ENCODE data around the gene PDZRN3. TPM values are rescaled to one million over a fixed set of nuclear protein-coding genes. Genes with fewer than 3 reads are reported as not detected.

PDZRN3 gene
- total RNA-seq, 1 experiment from 2014 or later: not detected

- POLR2A ChIA-PET (ENCODE audit: unreplicated experiment): no interaction called here
- Histone ChIP-seq H3K79me2 (ENCODE audit: low read depth) (no peaks in the 10 kb centered on the region), H3F3A (ENCODE audit: insufficient read depth, low read depth) (no peaks in the 10 kb centered on the region), H3K36me3 (ENCODE audit: low read depth) (no peaks in the 10 kb centered on the region), H2AFZ (no peak overlapping the region), H3K4me1 (replicated peaks; ENCODE audit: insufficient read depth) (no peaks in the 10 kb centered on the region), H3K9me3 (ENCODE audit: insufficient read depth, low read depth) (no peaks in the 10 kb centered on the region), H4K20me1 (ENCODE audit: insufficient read depth) (no peaks in the 10 kb centered on the region), H3K27me3 (ENCODE audit: insufficient read depth, low read depth) (0 out of 2 replicates have a peak, but pooled peaks cover 4% of the 10 kb centered on the region), H3K4me2 (no peak overlapping the region), H3K27ac (no peak overlapping the region), H3K9me2 (ENCODE audit: insufficient read depth) (no peaks in the 10 kb centered on the region), H3K4me3 (no peak overlapping the region)
- intact Hi-C loops (cut with micrococcal nuclease; ENCODE audit: unreplicated experiment): no loop called here
- no peak for TF ChIP-seq EZH2 (IDR thresholded peaks at IDR 0.05; ENCODE audit: low read depth)
- no peak for TF ChIP-seq CTCF (conservative IDR thresholded peaks at IDR 0.05)
- BruUV-seq (replicated peaks): no TSS peak
- no peak for DNase-seq
- CTCF ChIA-PET: no interaction called here
Observed at GRCh38 chr3:73603762-73604171, 21.0 kb downstream of the PDZRN3 start.

GRCh38 chr3:73602170-73602569 lies 22.6 kb downstream of the PDZRN3 start:
- Histone ChIP-seq H3K36me3 (ENCODE audit: low read depth) (no peaks in the 10 kb centered on the region), H3K27ac (no peak overlapping the region), H4K20me1 (ENCODE audit: insufficient read depth) (no peaks in the 10 kb centered on the region), H3K4me3 (no peak overlapping the region), H3K79me2 (ENCODE audit: low read depth) (no peaks in the 10 kb centered on the region), H3K4me2 (no peak overlapping the region), H2AFZ (no peak overlapping the region), H3F3A (ENCODE audit: insufficient read depth, low read depth) (no peaks in the 10 kb centered on the region), H3K9me2 (ENCODE audit: insufficient read depth) (no peaks in the 10 kb centered on the region), H3K9me3 (ENCODE audit: insufficient read depth, low read depth) (no peaks in the 10 kb centered on the region), H3K27me3 (ENCODE audit: insufficient read depth, low read depth) (0 out of 2 replicates have a peak, but pooled peaks cover 4% of the 10 kb centered on the region), H3K4me1 (replicated peaks; ENCODE audit: insufficient read depth) (no peaks in the 10 kb centered on the region)
- POLR2A ChIA-PET (ENCODE audit: unreplicated experiment): no interaction called here
- BruUV-seq (replicated peaks): no TSS peak
- no peak for TF ChIP-seq EZH2 (IDR thresholded peaks at IDR 0.05; ENCODE audit: low read depth)
- TF ChIP-seq CTCF (conservative IDR thresholded peaks at IDR 0.05): no peak
- no peak for DNase-seq
- CTCF ChIA-PET: no interaction called here
- intact Hi-C loops (cut with micrococcal nuclease; ENCODE audit: unreplicated experiment): no loop called here

GRCh38 chr3:73601481-73601880 lies 23.3 kb downstream of the PDZRN3 start:
- no peak for DNase-seq
- Histone ChIP-seq H4K20me1 (ENCODE audit: insufficient read depth) (no peaks in the 10 kb centered on the region), H3K4me3 (no peak overlapping the region), H3K27me3 (ENCODE audit: insufficient read depth, low read depth) (0 out of 2 replicates have a peak, but pooled peaks cover 4% of the 10 kb centered on the region), H3K9me3 (ENCODE audit: insufficient read depth, low read depth) (no peaks in the 10 kb centered on the region), H3K4me1 (replicated peaks; ENCODE audit: insufficient read depth) (no peaks in the 10 kb centered on the region), H3K79me2 (ENCODE audit: low read depth) (no peaks in the 10 kb centered on the region), H3K4me2 (no peak overlapping the region), H3K9me2 (ENCODE audit: insufficient read depth) (no peaks in the 10 kb centered on the region), H3K27ac (no peak overlapping the region), H2AFZ (no peak overlapping the region), H3K36me3 (ENCODE audit: low read depth) (no peaks in the 10 kb centered on the region), H3F3A (ENCODE audit: insufficient read depth, low read depth) (no peaks in the 10 kb centered on the region)
- TF ChIP-seq EZH2 (IDR thresholded peaks at IDR 0.05; ENCODE audit: low read depth): no peak
- TF ChIP-seq CTCF (conservative IDR thresholded peaks at IDR 0.05): no peak
- POLR2A ChIA-PET (ENCODE audit: unreplicated experiment): no interaction called here
- no TSS peak for BruUV-seq (replicated peaks)
- intact Hi-C loops (cut with micrococcal nuclease; ENCODE audit: unreplicated experiment): no loop called here
- CTCF ChIA-PET: no interaction called here

All from PC-9 (cell line).